HFFc6 (cell line): ENCODE data around the gene CORO7. TPM values are rescaled to one million over a fixed set of nuclear protein-coding genes. Genes with fewer than 3 reads are reported as not detected.
A peak's percentile ranks its signal among the peaks of the same experiment; 100 is the strongest.

ENCODE experiments used
- DNase-seq: peaks from one replicate; pipeline ENCODE4 v3.0.0-alpha.2; 2018
- H3K27ac Mint-ChIP-seq: 2 replicates; pipeline ENCODE4 v1.8.0; 2020; ENCODE audit warnings: mild to moderate bottlenecking, mixed read lengths
- H3K27me3 Mint-ChIP-seq: 2 replicates; pipeline ENCODE4 v1.8.0; 2021; ENCODE audit warnings: mild to moderate bottlenecking, moderate library complexity, mixed read lengths; ENCODE audit not compliant: insufficient read depth
- H3K36me3 Mint-ChIP-seq: 2 replicates; pipeline ENCODE4 v1.8.0; 2021; ENCODE audit warnings: low read depth, mixed read lengths
- H3K4me1 Mint-ChIP-seq: 2 replicates; pipeline ENCODE4 v1.8.0; 2020; ENCODE audit warnings: low read depth, mixed read lengths
- H3K4me3 Mint-ChIP-seq: 2 replicates; pipeline ENCODE4 v1.8.0; 2020; ENCODE audit warnings: mild to moderate bottlenecking, moderate library complexity, mixed read lengths
- H3K9me3 Mint-ChIP-seq: 2 replicates; pipeline ENCODE4 v1.8.0; 2020; ENCODE audit warnings: mild to moderate bottlenecking, mixed read lengths
- total RNA-seq, 6 experiments: library from RNA; stranded (reverse); fragmentation: NEBNext Ultra II Directional; extraction: Animal tissue kit (Norgen Biotek cat#: 25700); gene quantifications; 2 replicates in 1 of 6; 3 replicates in 5 of 6; pipeline ENCODE4 v1.2.3, GENCODE V29; 2021
- TF ChIP-seq, protein P1 (sequence below): fragments of 200-600 bp; sonication (generic); IDR thresholded peaks from 2 replicates; pipeline ENCODE4 v1.5.0; 2021; ENCODE audit warnings: antibody characterized with exemption, mild to moderate bottlenecking

CORO7 gene
- total RNA-seq, 6 experiments from 2014 or later, result 12.1 to 20.9 (median 17.2) TPM

DNA sequence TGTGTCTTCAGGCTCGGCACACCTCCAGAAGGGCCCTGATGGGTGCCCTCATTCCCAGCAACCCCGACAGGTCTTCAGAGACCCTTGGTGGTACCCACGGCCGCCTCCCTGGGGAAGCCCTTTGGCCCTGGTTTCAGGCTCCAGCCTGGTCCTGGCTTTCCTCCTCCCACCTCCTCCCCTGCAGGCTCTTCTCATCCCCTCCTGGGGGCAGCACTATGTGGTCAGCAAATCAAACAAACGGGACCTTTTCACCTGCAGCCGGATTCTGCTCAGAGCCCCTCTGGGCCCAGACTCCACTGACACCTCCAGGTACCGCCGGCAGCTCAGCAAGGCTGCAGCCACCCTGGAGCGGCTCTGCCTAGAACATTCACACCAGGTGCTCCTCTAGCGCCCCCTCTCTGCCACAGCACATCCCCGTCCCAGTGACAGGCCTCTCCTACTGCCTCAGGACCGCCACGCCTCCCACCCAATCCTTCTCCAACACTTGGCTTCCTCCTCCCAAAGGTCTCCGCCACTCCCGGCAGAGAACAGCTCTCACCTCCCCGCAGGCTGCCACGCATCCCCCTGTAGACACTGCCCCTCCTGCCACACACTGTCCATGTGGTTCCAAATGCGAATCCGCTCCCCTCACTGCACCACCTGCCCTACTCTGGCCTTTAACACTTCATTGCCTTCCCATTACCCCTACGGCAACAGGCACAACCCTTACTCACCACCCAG, 12.0 kb downstream of the CORO7 start:
- H3K27me3 Mint-ChIP-seq, result peaks cover 2% of the 10 kb centered on the region; the same call in 1 of the 2 replicates
- DNase-seq, result peak; percentile 26
- TF ChIP-seq, protein P1, sequence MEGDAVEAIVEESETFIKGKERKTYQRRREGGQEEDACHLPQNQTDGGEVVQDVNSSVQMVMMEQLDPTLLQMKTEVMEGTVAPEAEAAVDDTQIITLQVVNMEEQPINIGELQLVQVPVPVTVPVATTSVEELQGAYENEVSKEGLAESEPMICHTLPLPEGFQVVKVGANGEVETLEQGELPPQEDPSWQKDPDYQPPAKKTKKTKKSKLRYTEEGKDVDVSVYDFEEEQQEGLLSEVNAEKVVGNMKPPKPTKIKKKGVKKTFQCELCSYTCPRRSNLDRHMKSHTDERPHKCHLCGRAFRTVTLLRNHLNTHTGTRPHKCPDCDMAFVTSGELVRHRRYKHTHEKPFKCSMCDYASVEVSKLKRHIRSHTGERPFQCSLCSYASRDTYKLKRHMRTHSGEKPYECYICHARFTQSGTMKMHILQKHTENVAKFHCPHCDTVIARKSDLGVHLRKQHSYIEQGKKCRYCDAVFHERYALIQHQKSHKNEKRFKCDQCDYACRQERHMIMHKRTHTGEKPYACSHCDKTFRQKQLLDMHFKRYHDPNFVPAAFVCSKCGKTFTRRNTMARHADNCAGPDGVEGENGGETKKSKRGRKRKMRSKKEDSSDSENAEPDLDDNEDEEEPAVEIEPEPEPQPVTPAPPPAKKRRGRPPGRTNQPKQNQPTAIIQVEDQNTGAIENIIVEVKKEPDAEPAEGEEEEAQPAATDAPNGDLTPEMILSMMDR, result peak; percentile 86
- no peaks in the 10 kb centered on the region for H3K9me3 Mint-ChIP-seq
- peaks cover 14% of the 10 kb centered on the region; the same call in 1 of the 2 replicates for H3K36me3 Mint-ChIP-seq
- peak overlapping the region; percentile 32 for H3K27ac Mint-ChIP-seq
- H3K4me1 Mint-ChIP-seq, result peaks cover 21% of the 10 kb centered on the region
- H3K4me3 Mint-ChIP-seq, result no peak overlapping the region

DNA sequence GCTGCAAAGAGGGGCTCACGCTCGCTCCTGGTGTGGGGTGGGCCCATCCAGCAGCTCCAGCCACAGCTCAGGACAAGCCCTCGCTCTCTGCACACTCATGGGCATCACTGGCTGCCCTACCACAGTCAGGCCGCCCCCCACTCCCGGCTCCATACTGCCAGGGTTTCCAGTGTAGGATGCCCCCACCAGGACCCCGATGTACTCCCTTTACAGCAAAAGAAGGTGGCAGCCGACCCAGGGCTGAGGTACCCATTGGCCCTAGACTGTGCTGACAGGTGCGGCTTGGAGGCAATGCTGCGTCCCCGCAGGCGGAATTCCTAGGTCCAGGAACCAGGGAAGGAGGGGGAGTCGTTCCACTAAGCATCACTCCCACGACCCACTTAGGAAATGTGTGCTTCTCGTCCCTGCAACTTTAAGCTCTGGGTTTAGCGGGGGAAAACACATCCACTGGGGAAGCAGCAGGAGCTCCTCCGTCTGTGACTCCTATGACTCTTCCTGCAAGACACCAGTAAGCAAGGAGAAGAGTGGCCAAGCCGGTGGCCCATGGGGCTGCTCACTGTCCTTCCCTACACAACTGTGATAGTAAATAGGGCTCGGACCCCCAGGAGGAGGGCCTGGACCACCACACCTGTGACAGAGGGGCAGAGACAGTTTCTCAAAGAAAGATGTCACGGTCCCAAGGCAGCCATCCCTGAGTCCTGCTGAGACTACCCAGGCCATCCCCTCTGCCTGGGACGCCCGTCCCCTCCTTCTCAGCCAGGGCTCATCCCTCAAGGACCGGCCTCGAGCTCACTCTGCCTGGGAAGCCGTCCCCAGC, 13.1 kb downstream of the CORO7 start:
- Mint-ChIP-seq H3K4me1 (peaks cover 11% of the 10 kb centered on the region), H3K9me3 (no peaks in the 10 kb centered on the region), H3K4me3 (no peak overlapping the region), H3K27me3 (peaks cover 2% of the 10 kb centered on the region; the same call in 1 of the 2 replicates), H3K27ac (no peak overlapping the region), H3K36me3 (peaks cover 14% of the 10 kb centered on the region; the same call in 1 of the 2 replicates)
- TF ChIP-seq, protein P1, result no peak
- no peak for DNase-seq

DNA sequence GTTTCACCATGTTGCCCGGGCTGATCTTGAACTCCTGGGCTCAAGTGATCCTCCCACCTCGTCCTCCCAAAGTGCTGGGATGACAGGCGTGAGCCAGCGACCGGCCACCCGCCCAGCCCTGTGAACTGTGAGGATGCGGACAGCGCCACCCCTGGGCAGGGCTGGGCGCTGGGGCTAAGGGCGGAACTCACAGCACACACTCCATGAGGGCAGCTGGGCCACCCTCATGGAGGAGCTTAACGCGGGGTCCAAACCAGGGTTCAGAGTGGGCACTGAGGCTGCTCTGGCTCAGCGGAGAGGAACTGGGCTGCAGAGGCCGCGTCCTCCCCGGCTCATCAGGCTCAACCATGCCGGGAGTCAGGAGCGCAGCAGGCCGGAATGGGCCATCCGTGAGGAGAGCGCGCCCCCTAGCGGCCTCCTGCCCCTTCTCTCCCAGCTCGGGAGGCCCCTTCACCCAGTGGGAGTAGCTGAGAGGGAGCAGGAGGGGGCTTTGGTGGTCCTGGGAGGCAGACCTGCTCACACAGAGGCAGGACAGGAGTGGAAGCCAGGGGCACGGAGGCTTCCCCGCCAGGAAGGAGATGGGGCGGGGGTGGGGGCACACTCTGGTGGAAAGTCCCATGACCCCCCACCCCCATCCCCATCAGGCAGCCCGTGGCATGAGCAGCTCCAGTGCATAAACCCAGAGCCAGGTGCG, 13.8 kb downstream of the CORO7 start:
- peak; percentile 63 for DNase-seq
- no peaks in the 10 kb centered on the region for H3K9me3 Mint-ChIP-seq
- H3K27ac Mint-ChIP-seq, result no peak overlapping the region
- H3K27me3 Mint-ChIP-seq, result peaks cover 2% of the 10 kb centered on the region; the same call in 1 of the 2 replicates
- TF ChIP-seq, protein P1, result peak; percentile 98
- peaks cover 14% of the 10 kb centered on the region; the same call in 1 of the 2 replicates for H3K36me3 Mint-ChIP-seq
- H3K4me1 Mint-ChIP-seq, result 0 out of 2 replicates have a peak, but pooled peaks cover 4% of the 10 kb centered on the region
- H3K4me3 Mint-ChIP-seq, result no peak overlapping the region

DNA sequence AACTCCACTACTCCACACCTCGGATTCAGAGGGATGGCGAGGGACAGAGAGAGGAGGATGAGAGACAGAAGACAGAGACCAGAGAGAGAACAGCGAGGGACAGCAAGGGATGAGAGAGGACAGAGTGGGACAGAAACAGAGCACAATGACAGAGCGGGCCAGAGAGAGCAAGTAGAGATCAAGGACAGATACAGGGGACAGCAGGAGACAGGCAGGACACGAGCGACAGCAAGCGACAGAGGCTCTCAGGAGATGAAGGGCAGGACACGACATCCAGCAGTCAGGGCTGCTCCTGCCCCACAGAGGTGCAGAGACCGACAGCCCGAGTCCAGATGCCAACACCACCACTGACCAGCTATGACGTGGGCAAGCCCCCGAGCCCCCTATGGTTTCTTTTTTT, 14.9 kb downstream of the CORO7 start:
- no peak for DNase-seq
- Mint-ChIP-seq H3K9me3 (no peaks in the 10 kb centered on the region), H3K27ac (no peak overlapping the region; the same call in 1 of the 2 replicates), H3K4me1 (0 out of 2 replicates have a peak, but pooled peaks cover 4% of the 10 kb centered on the region), H3K27me3 (peaks cover 2% of the 10 kb centered on the region; the same call in 1 of the 2 replicates), H3K4me3 (no peak overlapping the region), H3K36me3 (peaks cover 14% of the 10 kb centered on the region; the same call in 1 of the 2 replicates)
- TF ChIP-seq, protein P1, result no peak

DNA sequence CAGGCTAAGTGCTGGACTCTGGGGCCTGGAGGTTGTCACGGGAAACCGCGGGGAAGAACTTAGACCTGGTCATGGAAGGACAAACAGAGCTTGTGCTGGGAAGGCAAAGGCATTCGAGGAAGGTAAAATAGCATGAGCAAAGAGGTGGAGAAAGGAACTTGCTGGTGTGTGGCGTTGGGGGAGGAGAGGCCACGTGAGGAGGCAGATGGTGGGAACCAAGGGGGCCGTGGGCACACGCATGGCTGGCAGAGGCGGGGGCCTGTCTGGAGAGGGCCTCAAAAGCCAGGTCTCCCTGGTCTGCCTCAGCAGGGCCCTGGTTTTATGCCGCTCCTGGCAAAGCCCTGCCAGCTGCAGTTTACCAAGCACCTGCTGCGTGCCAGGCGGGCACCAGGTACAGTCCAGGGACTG, 15.3 kb downstream of the CORO7 start:
- no peak overlapping the region for H3K4me3 Mint-ChIP-seq
- no peaks in the 10 kb centered on the region for H3K9me3 Mint-ChIP-seq
- H3K36me3 Mint-ChIP-seq, result peaks cover 14% of the 10 kb centered on the region; the same call in 1 of the 2 replicates
- TF ChIP-seq, protein P1, result no peak
- 0 out of 2 replicates have a peak, but pooled peaks cover 4% of the 10 kb centered on the region for H3K4me1 Mint-ChIP-seq
- peaks cover 2% of the 10 kb centered on the region; the same call in 1 of the 2 replicates for H3K27me3 Mint-ChIP-seq
- DNase-seq, result no peak
- H3K27ac Mint-ChIP-seq, result no peak overlapping the region; the same call in 1 of the 2 replicates
